Vagina (tissue), 2 donors: Measurements from ENCODE around the gene FOXD2.

Experiments
- CTCF ChIP-seq, 3 experiments: fragments of 450-650 bp in 2 of 3; fragments of 200-600 bp in 1 of 3; sonication (generic) in 1 of 3; IDR thresholded peaks; one replicate each; pipeline ENCODE4 v1.5.1; 2017 to 2019; ENCODE audit warnings: antibody characterized with exemption in 3 of 3, mild to moderate bottlenecking in 2 of 3, moderate library complexity in 2 of 3
- POLR2A ChIP-seq, 2 donors: fragments of 450-650 bp; IDR thresholded peaks; one replicate each; pipeline ENCODE4 v1.6.1; 2017; ENCODE audit warnings: antibody characterized with exemption in 2 of 2, mild to moderate bottlenecking in 2 of 2, moderate library complexity in 2 of 2
- POLR2AphosphoS5 ChIP-seq, 2 donors: sonication (generic); formaldehyde crosslinking; IDR thresholded peaks; one replicate each; pipeline ENCODE4 v1.9.0; 2017; ENCODE audit warnings: antibody characterized with exemption in 2 of 2, mild to moderate bottlenecking in 2 of 2, low read depth in 1 of 2; ENCODE audit not compliant: insufficient read depth in 1 of 2

- no peak for TF ChIP-seq CTCF (IDR thresholded peaks at IDR 0.05)
- TF ChIP-seq POLR2AphosphoS5 (IDR thresholded peaks at IDR 0.05; ENCODE audit: insufficient read depth in 1 of 2, low read depth in 1 of 2): no peak
- no peak for TF ChIP-seq POLR2A (IDR thresholded peaks at IDR 0.05)
Observed at GRCh38 chr1:47393141-47393540, 44.7 kb upstream of the FOXD2 start.
